ENCODE data around the gene ZMPSTE24.
"Not testable (repeated sequence)": the region's sequence is repeated elsewhere in the genome, so short reads cannot be mapped to it uniquely, and the experiment has no call there.

Gene ZMPSTE24

GRCh38 chr1:40318476-40318875 is 60.4 kb downstream of the ZMPSTE24 start:
- TF ChIP-seq CSDC2 (CRISPR knock-in tag; IDR thresholded peaks at IDR 0.05) (no peak), BACH2 (CRISPR knock-in tag; IDR thresholded peaks at IDR 0.05; ENCODE audit: borderline replicate concordance) (no peak), CSRNP3 (CRISPR knock-in tag; IDR thresholded peaks at IDR 0.05) (no peak), ESRRG (CRISPR knock-in tag; IDR thresholded peaks at IDR 0.05) (no peak), TOX (CRISPR knock-in tag; IDR thresholded peaks at IDR 0.05; ENCODE audit: borderline replicate concordance) (no peak), ZNF70 (CRISPR knock-in tag; IDR thresholded peaks at IDR 0.05) (no peak), RARB (CRISPR knock-in tag; IDR thresholded peaks at IDR 0.05) (no peak), GLIS3 (CRISPR knock-in tag; IDR thresholded peaks at IDR 0.05) (no peak), POU6F1 (CRISPR knock-in tag; IDR thresholded peaks at IDR 0.05; ENCODE audit: borderline replicate concordance, low read depth) (no peak), ISL1 (CRISPR knock-in tag; IDR thresholded peaks at IDR 0.05) (no peak), ZNF8 (CRISPR knock-in tag; IDR thresholded peaks at IDR 0.05) (no peak)
- TF ChIP-seq, protein P1, sequence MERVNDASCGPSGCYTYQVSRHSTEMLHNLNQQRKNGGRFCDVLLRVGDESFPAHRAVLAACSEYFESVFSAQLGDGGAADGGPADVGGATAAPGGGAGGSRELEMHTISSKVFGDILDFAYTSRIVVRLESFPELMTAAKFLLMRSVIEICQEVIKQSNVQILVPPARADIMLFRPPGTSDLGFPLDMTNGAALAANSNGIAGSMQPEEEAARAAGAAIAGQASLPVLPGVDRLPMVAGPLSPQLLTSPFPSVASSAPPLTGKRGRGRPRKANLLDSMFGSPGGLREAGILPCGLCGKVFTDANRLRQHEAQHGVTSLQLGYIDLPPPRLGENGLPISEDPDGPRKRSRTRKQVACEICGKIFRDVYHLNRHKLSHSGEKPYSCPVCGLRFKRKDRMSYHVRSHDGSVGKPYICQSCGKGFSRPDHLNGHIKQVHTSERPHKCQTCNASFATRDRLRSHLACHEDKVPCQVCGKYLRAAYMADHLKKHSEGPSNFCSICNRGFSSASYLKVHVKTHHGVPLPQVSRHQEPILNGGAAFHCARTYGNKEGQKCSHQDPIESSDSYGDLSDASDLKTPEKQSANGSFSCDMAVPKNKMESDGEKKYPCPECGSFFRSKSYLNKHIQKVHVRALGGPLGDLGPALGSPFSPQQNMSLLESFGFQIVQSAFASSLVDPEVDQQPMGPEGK (CRISPR knock-in tag; IDR thresholded peaks at IDR 0.05; ENCODE audit: borderline replicate concordance): no peak
- TF ChIP-seq, protein P2, sequence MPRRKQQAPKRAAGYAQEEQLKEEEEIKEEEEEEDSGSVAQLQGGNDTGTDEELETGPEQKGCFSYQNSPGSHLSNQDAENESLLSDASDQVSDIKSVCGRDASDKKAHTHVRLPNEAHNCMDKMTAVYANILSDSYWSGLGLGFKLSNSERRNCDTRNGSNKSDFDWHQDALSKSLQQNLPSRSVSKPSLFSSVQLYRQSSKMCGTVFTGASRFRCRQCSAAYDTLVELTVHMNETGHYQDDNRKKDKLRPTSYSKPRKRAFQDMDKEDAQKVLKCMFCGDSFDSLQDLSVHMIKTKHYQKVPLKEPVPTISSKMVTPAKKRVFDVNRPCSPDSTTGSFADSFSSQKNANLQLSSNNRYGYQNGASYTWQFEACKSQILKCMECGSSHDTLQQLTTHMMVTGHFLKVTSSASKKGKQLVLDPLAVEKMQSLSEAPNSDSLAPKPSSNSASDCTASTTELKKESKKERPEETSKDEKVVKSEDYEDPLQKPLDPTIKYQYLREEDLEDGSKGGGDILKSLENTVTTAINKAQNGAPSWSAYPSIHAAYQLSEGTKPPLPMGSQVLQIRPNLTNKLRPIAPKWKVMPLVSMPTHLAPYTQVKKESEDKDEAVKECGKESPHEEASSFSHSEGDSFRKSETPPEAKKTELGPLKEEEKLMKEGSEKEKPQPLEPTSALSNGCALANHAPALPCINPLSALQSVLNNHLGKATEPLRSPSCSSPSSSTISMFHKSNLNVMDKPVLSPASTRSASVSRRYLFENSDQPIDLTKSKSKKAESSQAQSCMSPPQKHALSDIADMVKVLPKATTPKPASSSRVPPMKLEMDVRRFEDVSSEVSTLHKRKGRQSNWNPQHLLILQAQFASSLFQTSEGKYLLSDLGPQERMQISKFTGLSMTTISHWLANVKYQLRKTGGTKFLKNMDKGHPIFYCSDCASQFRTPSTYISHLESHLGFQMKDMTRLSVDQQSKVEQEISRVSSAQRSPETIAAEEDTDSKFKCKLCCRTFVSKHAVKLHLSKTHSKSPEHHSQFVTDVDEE (CRISPR knock-in tag; IDR thresholded peaks at IDR 0.05): no peak
- TF ChIP-seq, protein P3, sequence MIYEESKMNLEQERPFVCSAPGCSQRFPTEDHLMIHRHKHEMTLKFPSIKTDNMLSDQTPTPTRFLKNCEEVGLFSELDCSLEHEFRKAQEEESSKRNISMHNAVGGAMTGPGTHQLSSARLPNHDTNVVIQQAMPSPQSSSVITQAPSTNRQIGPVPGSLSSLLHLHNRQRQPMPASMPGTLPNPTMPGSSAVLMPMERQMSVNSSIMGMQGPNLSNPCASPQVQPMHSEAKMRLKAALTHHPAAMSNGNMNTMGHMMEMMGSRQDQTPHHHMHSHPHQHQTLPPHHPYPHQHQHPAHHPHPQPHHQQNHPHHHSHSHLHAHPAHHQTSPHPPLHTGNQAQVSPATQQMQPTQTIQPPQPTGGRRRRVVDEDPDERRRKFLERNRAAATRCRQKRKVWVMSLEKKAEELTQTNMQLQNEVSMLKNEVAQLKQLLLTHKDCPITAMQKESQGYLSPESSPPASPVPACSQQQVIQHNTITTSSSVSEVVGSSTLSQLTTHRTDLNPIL (CRISPR knock-in tag; IDR thresholded peaks at IDR 0.05; ENCODE audit: low read depth): no peak

GRCh38 chr1:40318970-40319621 is 61.1 kb downstream of the ZMPSTE24 start:
- ATAC-seq: no peak
- no peak for TF ChIP-seq POU6F1 (CRISPR knock-in tag; IDR thresholded peaks at IDR 0.05; ENCODE audit: borderline replicate concordance, low read depth)
- TF ChIP-seq TCF4 (CRISPR knock-in tag; IDR thresholded peaks at IDR 0.05; ENCODE audit: borderline replicate concordance): no peak
- no peak for TF ChIP-seq ESRRG (CRISPR knock-in tag; IDR thresholded peaks at IDR 0.05)
- no peak for TF ChIP-seq CSRNP3 (CRISPR knock-in tag; IDR thresholded peaks at IDR 0.05)

More at GRCh38 chr1:40318476-40318875, 60.4 kb downstream of the ZMPSTE24 start:
- no peak for ATAC-seq

DNA sequence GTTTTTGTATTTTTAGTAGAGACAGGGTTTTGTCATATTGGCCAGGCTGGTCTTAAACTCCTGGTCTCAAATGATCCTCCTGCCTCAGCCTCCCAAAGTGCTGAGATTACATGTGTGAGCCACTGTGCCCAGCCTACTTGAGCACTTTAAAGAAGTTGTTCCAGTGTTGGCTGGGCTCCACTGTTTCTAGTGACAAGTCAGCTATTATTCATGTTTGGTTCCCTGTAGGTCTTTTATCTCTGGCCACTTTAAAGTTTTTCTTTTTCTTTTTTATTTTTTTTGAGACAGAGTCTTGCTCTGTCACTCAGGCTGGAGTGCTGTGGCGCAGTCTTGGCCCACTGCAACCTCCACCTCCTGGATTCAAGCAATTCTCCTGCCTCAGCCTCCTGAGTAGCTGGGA is 73.4 kb downstream of the ZMPSTE24 start:
- ATAC-seq: not testable (repeated sequence)
